Gastrocnemius medialis (tissue), 4 donors: ENCODE results near the gene PIGZ.

ENCODE experiments used
- CTCF ChIP-seq, 5 experiments: fragments of 450-650 bp in 3 of 5; fragments of 200-600 bp in 2 of 5; sonication (generic) in 2 of 5; IDR thresholded peaks in 4 of 5; conservative IDR thresholded peaks in 1 of 5; 1 replicate in 4 of 5; 2 replicates in 1 of 5; pipeline ENCODE4 v1.5.1; 2016 to 2019; ENCODE audit warnings: antibody characterized with exemption in 5 of 5, mild to moderate bottlenecking in 3 of 5, moderate library complexity in 3 of 5
- POLR2A ChIP-seq, 2 donors: fragments of 450-650 bp; IDR thresholded peaks; one replicate each; pipeline ENCODE4 v1.6.1; 2017; ENCODE audit warnings: antibody characterized with exemption in 2 of 2, mild to moderate bottlenecking in 2 of 2, moderate library complexity in 2 of 2

DNA sequence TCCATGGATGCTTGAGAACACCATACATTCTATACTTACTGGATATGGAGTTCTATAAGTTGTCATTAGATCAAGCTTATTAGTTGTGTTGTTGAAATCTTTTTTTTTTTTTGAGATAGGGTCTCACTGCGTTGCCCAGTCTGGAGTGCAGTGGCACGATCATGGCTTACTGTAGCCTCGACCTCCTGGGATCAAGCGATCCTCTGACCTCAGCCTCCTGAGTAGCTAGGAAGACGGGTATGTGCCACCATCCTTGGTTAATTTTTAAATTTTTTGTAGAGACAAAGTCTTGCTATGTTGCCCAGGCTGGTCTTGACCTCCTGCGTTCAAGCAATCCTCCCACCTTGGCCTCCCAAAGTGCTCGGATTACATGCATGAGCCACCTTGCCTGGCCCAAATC lies 13.8 kb downstream of the PIGZ start:
- no peak for TF ChIP-seq CTCF (IDR thresholded peaks at IDR 0.05 in 4 of 5, conservative IDR thresholded peaks at IDR 0.05 in 1 of 5)
- no peak for TF ChIP-seq POLR2A (IDR thresholded peaks at IDR 0.05)
